Liver (tissue), 9 donors: ENCODE results near the gene PTPRD. TPM values are rescaled to one million over a fixed set of nuclear protein-coding genes. Genes with fewer than 3 reads are reported as not detected.

Source experiments
- DNase-seq: peaks from one replicate; pipeline ENCODE4 v3.0.0-alpha.2; 2017; ENCODE audit warnings: low spot score
- H3K27ac ChIP-seq, 2 donors: one replicate each; pipeline ENCODE4 v1.7.0; 2013; ENCODE audit warnings: inconsistent platforms in 2 of 2, low read length in 2 of 2, control low read depth in 1 of 2, low read depth in 1 of 2, mild to moderate bottlenecking in 1 of 2
- H3K27me3 ChIP-seq, 4 donors: one replicate each; pipeline versions ENCODE4 v1.6.1 to v1.7.0; 2013; ENCODE audit warnings: low read length in 3 of 4, inconsistent platforms in 1 of 4, mild to moderate bottlenecking in 1 of 4, moderate library complexity in 1 of 4; ENCODE audit not compliant: control insufficient read depth in 4 of 4, insufficient read depth in 4 of 4
- H3K36me3 ChIP-seq, 4 donors: one replicate each; pipeline versions ENCODE4 v1.6.1 to v1.7.0; 2013; ENCODE audit warnings: low read length in 3 of 4, mild to moderate bottlenecking in 3 of 4, low read depth in 1 of 4, moderate library complexity in 1 of 4; ENCODE audit not compliant: control insufficient read depth in 4 of 4, insufficient read depth in 3 of 4
- H3K4me1 ChIP-seq, 4 donors: one replicate each; pipeline versions ENCODE4 v1.6.1 to v1.7.0; 2013; ENCODE audit warnings: low read length in 3 of 4, mild to moderate bottlenecking in 3 of 4, moderate library complexity in 1 of 4; ENCODE audit not compliant: control insufficient read depth in 4 of 4, insufficient read depth in 4 of 4
- H3K4me3 ChIP-seq, 3 donors: one replicate each; pipeline versions ENCODE4 v1.6.1 to v1.7.0; 2013; ENCODE audit warnings: low read length in 3 of 3, control low read depth in 1 of 3, low read depth in 1 of 3, mild to moderate bottlenecking in 1 of 3
- H3K9ac ChIP-seq, 2 donors: one replicate each; pipeline ENCODE4 v1.7.0; 2013; ENCODE audit warnings: low read length in 2 of 2, mild to moderate bottlenecking in 2 of 2, moderate library complexity in 2 of 2, control low read depth in 1 of 2, low read depth in 1 of 2
- H3K9me3 ChIP-seq, 4 donors: one replicate each; pipeline versions ENCODE4 v1.6.1 to v1.7.0; 2013; ENCODE audit warnings: low read length in 3 of 4; ENCODE audit not compliant: control insufficient read depth in 4 of 4
- EGR1 ChIP-seq, 2 donors: IDR thresholded peaks; 2 replicates each; pipeline ENCODE4 v1.6.1; 2016 to 2018; ENCODE audit warnings: antibody characterized with exemption in 2 of 2, low read depth in 2 of 2
- FOXA1 ChIP-seq: IDR thresholded peaks from 2 replicates; pipeline ENCODE4 v1.6.1; 2016; ENCODE audit warnings: antibody characterized with exemption
- FOXA2 ChIP-seq: IDR thresholded peaks from 2 replicates; pipeline ENCODE4 v1.6.1; 2016; ENCODE audit warnings: antibody characterized with exemption
- GABPA ChIP-seq, 2 donors: IDR thresholded peaks in 1 of 2; conservative IDR thresholded peaks in 1 of 2; 2 replicates each; pipeline ENCODE4 v1.6.1; 2016; ENCODE audit warnings: antibody characterized with exemption in 2 of 2, mild to moderate bottlenecking in 1 of 2, moderate library complexity in 1 of 2
- HNF4A ChIP-seq, 2 donors: conservative IDR thresholded peaks; 2 replicates each; pipeline ENCODE4 v1.6.1; 2016; ENCODE audit warnings: antibody characterized with exemption in 2 of 2, mild to moderate bottlenecking in 2 of 2
- HNF4G ChIP-seq: IDR thresholded peaks from 2 replicates; pipeline ENCODE4 v1.6.1; 2016; ENCODE audit warnings: antibody characterized with exemption
- JUND ChIP-seq, 2 donors: IDR thresholded peaks; 2 replicates each; pipeline ENCODE4 v1.6.1; 2016; ENCODE audit warnings: antibody characterized with exemption in 2 of 2
- NR2F2 ChIP-seq: IDR thresholded peaks from 2 replicates; pipeline ENCODE4 v1.6.1; 2016; ENCODE audit warnings: antibody characterized with exemption
- RAD21 ChIP-seq, 2 donors: IDR thresholded peaks; 2 replicates each; pipeline ENCODE4 v1.6.1; 2016; ENCODE audit warnings: antibody characterized with exemption in 2 of 2, mild to moderate bottlenecking in 2 of 2
- RXRA ChIP-seq, 2 donors: IDR thresholded peaks; 2 replicates each; pipeline ENCODE4 v1.6.1; 2017 to 2018; ENCODE audit warnings: antibody characterized with exemption in 2 of 2, mild to moderate bottlenecking in 1 of 2
- SP1 ChIP-seq: IDR thresholded peaks from 2 replicates; pipeline ENCODE4 v1.6.1; 2018; ENCODE audit warnings: antibody characterized with exemption, mild to moderate bottlenecking
- TAF1 ChIP-seq: conservative IDR thresholded peaks from 2 replicates; pipeline ENCODE4 v1.6.1; 2016; ENCODE audit warnings: antibody characterized with exemption, mild to moderate bottlenecking
- YY1 ChIP-seq: IDR thresholded peaks from 2 replicates; pipeline ENCODE4 v1.6.1; 2016; ENCODE audit warnings: antibody characterized with exemption, mild to moderate bottlenecking
- polyA plus RNA-seq, 2 donors: library from polyadenylated mRNA; stranded (reverse) in 1 of 2; unstranded in 1 of 2; fragments of 200-250 nt in 1 of 2; fragments of >200 nt in 1 of 2; fragmentation: Nextera tagmentation in 1 of 2; extraction: Ambion mirVana in 1 of 2; gene quantifications; one replicate each; pipeline versions ENCODE4 v1.2.1 to v1.2.3, GENCODE V29; 2013 to 2015
- total RNA-seq, 2 donors: library from RNA; depleted of rRNA; stranded (reverse); fragments of >200 nt; gene quantifications; one replicate each; pipeline ENCODE4 v1.2.3, GENCODE V29; 2014
- TF ChIP-seq, protein P1 (sequence below): fragments of 150-350 bp; IDR thresholded peaks from 2 replicates; pipeline ENCODE4 v1.5.1; 2017; ENCODE audit warnings: improper control_type of control experiment, low read depth, low read length; ENCODE audit not compliant: missing input control
- TF ChIP-seq, protein P2 (sequence below): IDR thresholded peaks from 2 replicates; pipeline ENCODE4 v1.6.1; 2016; ENCODE audit warnings: antibody characterized with exemption
- TF ChIP-seq, protein P3 (sequence below): IDR thresholded peaks from 2 replicates; pipeline ENCODE4 v1.6.1; 2016; ENCODE audit warnings: antibody characterized with exemption
- TF ChIP-seq, protein P4 (sequence below): IDR thresholded peaks from 2 replicates; pipeline ENCODE4 v1.6.1; 2016; ENCODE audit warnings: antibody characterized with exemption
- TF ChIP-seq, protein P5 (sequence below): IDR thresholded peaks from 2 replicates; pipeline ENCODE4 v1.6.1; 2016; ENCODE audit warnings: antibody characterized with exemption, mild to moderate bottlenecking
- donor health status: healthy.
- donor health status: healthy.
- donor health status: healthy.
- donor health status: healthy.
- donor health status: healthy.

The PTPRD gene
- total and polyA plus RNA-seq, 4 donors: 0.78 to 34.2 (median 4.7) TPM

DNA sequence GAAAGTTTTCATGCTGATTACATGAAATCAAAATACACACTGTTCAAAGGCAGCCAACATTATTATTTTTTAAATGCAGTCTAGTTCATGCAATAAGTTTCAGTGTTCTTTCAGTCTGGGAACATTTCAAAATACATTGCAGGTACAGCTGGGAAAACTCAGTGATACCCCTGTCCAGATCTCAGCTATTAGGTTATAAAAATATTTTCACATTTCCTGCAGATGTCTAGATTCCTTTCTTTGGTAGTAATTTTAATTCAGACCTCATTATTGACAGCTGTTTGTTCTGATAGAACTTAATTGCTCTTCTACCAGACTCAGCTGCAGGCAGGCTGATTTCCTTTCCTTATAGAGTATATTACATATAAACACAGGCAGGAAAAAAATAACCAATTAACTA is 2256.4 kb downstream of the PTPRD start (continued):
- TF ChIP-seq, protein P1, sequence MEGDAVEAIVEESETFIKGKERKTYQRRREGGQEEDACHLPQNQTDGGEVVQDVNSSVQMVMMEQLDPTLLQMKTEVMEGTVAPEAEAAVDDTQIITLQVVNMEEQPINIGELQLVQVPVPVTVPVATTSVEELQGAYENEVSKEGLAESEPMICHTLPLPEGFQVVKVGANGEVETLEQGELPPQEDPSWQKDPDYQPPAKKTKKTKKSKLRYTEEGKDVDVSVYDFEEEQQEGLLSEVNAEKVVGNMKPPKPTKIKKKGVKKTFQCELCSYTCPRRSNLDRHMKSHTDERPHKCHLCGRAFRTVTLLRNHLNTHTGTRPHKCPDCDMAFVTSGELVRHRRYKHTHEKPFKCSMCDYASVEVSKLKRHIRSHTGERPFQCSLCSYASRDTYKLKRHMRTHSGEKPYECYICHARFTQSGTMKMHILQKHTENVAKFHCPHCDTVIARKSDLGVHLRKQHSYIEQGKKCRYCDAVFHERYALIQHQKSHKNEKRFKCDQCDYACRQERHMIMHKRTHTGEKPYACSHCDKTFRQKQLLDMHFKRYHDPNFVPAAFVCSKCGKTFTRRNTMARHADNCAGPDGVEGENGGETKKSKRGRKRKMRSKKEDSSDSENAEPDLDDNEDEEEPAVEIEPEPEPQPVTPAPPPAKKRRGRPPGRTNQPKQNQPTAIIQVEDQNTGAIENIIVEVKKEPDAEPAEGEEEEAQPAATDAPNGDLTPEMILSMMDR: no peak
- TF ChIP-seq, protein P2, sequence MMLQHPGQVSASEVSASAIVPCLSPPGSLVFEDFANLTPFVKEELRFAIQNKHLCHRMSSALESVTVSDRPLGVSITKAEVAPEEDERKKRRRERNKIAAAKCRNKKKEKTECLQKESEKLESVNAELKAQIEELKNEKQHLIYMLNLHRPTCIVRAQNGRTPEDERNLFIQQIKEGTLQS: no peak
- no peak for TF ChIP-seq EGR1 (IDR thresholded peaks at IDR 0.05; ENCODE audit: low read depth in 2 of 2)

DNA sequence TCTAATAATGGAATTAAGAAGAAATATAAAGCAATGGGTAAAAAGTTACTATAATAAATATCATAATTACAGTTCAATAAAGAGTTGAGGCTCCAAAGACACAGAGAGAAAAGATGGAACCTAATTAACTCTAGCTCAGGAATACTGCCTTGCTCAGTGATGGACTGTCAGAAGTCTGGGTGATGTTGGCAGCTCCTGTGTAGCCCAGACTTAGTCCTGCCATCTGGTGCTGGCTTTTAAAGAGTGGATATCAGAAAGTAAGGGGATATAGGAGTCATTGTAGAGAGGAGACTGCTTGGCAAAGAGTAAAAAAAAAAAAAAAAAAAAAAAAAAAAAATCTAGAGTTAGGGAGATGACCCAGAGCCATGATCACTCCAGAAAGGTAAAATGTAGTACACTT is 2261.4 kb downstream of the PTPRD start:
- TF ChIP-seq JUND (IDR thresholded peaks at IDR 0.05) (no peak), HNF4A (conservative IDR thresholded peaks at IDR 0.05) (no peak), GABPA (IDR thresholded peaks at IDR 0.05 in 1 of 2, conservative IDR thresholded peaks at IDR 0.05 in 1 of 2) (no peak), FOXA1 (no peak), RAD21 (IDR thresholded peaks at IDR 0.05) (no peak), HNF4G (no peak), RXRA (IDR thresholded peaks at IDR 0.05) (no peak), YY1 (no peak), SP1 (no peak), FOXA2 (no peak), NR2F2 (no peak), EGR1 (IDR thresholded peaks at IDR 0.05; ENCODE audit: low read depth in 2 of 2) (no peak), TAF1 (no peak)
- TF ChIP-seq, protein P3, sequence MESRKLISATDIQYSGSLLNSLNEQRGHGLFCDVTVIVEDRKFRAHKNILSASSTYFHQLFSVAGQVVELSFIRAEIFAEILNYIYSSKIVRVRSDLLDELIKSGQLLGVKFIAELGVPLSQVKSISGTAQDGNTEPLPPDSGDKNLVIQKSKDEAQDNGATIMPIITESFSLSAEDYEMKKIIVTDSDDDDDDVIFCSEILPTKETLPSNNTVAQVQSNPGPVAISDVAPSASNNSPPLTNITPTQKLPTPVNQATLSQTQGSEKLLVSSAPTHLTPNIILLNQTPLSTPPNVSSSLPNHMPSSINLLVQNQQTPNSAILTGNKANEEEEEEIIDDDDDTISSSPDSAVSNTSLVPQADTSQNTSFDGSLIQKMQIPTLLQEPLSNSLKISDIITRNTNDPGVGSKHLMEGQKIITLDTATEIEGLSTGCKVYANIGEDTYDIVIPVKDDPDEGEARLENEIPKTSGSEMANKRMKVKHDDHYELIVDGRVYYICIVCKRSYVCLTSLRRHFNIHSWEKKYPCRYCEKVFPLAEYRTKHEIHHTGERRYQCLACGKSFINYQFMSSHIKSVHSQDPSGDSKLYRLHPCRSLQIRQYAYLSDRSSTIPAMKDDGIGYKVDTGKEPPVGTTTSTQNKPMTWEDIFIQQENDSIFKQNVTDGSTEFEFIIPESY: no peak
- TF ChIP-seq, protein P2: no peak
- TF ChIP-seq, protein P4, sequence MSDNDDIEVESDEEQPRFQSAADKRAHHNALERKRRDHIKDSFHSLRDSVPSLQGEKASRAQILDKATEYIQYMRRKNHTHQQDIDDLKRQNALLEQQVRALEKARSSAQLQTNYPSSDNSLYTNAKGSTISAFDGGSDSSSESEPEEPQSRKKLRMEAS: no peak
- TF ChIP-seq, protein P1: no peak
- TF ChIP-seq, protein P5, sequence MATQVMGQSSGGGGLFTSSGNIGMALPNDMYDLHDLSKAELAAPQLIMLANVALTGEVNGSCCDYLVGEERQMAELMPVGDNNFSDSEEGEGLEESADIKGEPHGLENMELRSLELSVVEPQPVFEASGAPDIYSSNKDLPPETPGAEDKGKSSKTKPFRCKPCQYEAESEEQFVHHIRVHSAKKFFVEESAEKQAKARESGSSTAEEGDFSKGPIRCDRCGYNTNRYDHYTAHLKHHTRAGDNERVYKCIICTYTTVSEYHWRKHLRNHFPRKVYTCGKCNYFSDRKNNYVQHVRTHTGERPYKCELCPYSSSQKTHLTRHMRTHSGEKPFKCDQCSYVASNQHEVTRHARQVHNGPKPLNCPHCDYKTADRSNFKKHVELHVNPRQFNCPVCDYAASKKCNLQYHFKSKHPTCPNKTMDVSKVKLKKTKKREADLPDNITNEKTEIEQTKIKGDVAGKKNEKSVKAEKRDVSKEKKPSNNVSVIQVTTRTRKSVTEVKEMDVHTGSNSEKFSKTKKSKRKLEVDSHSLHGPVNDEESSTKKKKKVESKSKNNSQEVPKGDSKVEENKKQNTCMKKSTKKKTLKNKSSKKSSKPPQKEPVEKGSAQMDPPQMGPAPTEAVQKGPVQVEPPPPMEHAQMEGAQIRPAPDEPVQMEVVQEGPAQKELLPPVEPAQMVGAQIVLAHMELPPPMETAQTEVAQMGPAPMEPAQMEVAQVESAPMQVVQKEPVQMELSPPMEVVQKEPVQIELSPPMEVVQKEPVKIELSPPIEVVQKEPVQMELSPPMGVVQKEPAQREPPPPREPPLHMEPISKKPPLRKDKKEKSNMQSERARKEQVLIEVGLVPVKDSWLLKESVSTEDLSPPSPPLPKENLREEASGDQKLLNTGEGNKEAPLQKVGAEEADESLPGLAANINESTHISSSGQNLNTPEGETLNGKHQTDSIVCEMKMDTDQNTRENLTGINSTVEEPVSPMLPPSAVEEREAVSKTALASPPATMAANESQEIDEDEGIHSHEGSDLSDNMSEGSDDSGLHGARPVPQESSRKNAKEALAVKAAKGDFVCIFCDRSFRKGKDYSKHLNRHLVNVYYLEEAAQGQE: no peak
- H3K9ac ChIP-seq: no peak overlapping the region

More for the DNA sequence above, 2261.4 kb downstream of the PTPRD start:
- Histone ChIP-seq H3K9me3 (no peaks in the 10 kb centered on the region), H3K36me3 (no peaks in the 10 kb centered on the region), H3K4me3 (no peak overlapping the region), H3K27ac (no peak overlapping the region), H3K27me3 (no peaks in the 10 kb centered on the region), H3K4me1 (no peaks in the 10 kb centered on the region)
- DNase-seq: no peak
